Caco-2 (cell line): ENCODE measurements around the gene ZYX. TPM values are rescaled to one million over a fixed set of nuclear protein-coding genes. Genes with fewer than 3 reads are reported as not detected.
"Not testable (repeated sequence)": the region's sequence is repeated elsewhere in the genome, so short reads cannot be mapped to it uniquely, and the experiment has no call there.

Experiments
- BruUV-seq: library from RNA; stranded (reverse); fragments of 400-500 nt; replicated peaks from 2 replicates; lab custom pipeline; 2021; lab: Mats Ljungman, UMichigan
- CTCF ChIA-PET: fragments of 300-600 bp; sonication (Branson Sonifier 250); formaldehyde crosslinking; loops from one replicate; lab custom pipeline; 2022; ENCODE audit warnings: antibody characterized with exemption; lab: Charles Lee
- POLR2A ChIA-PET: fragments of 300-600 bp; sonication (Branson Sonifier 250); formaldehyde crosslinking; loops from one replicate; lab custom pipeline; 2022; ENCODE audit warnings: antibody characterized with exemption; lab: Charles Lee
- DNase-seq, 2 experiments: peaks; one replicate each; pipeline versions ENCODE4 v3.0.0 to v3.0.0-alpha.2; 2020 to 2022
- H3K27me3 ChIP-seq: replicated peaks from 2 replicates; pipeline ENCODE4 v1.6.0; 2011; ENCODE audit warnings: low read length; ENCODE audit not compliant: control insufficient read depth, insufficient read depth
- H3K36me3 ChIP-seq: 2 replicates; pipeline ENCODE4 v1.5.1; 2011; ENCODE audit warnings: low read length; ENCODE audit not compliant: control insufficient read depth, insufficient read depth
- H3K4me1 ChIP-seq: fragments of 250-450 bp; sonication (Bioruptor Pico); 2 replicates; pipeline ENCODE4 v1.5.1; 2020; ENCODE audit warnings: mild to moderate bottlenecking
- H3K4me3 ChIP-seq: 2 replicates; pipeline ENCODE4 v1.5.1; 2011; ENCODE audit warnings: low read depth, mild to moderate bottlenecking, control low read depth, low read length
- H3K9me3 ChIP-seq: fragments of 250-450 bp; sonication (Bioruptor Pico); 2 replicates; pipeline ENCODE4 v1.5.1; 2020; ENCODE audit warnings: mild to moderate bottlenecking, moderate library complexity
- H3K27ac Mint-ChIP-seq: one replicate; pipeline ENCODE4 v1.8.0; 2022; ENCODE audit warnings: mixed read lengths; ENCODE audit not compliant: unreplicated experiment
- H3K27me3 Mint-ChIP-seq: one replicate; pipeline ENCODE4 v1.8.0; 2022; ENCODE audit warnings: mixed read lengths; ENCODE audit not compliant: insufficient read depth, unreplicated experiment
- H3K36me3 Mint-ChIP-seq: one replicate; pipeline ENCODE4 v1.8.0; 2022; ENCODE audit warnings: mild to moderate bottlenecking, mixed read lengths; ENCODE audit not compliant: insufficient read depth, unreplicated experiment
- H3K4me1 Mint-ChIP-seq: one replicate; pipeline ENCODE4 v1.8.0; 2022; ENCODE audit warnings: low read depth, mixed read lengths; ENCODE audit not compliant: unreplicated experiment
- H3K4me3 Mint-ChIP-seq: one replicate; pipeline ENCODE4 v1.8.0; 2022; ENCODE audit warnings: mild to moderate bottlenecking, moderate library complexity, mixed read lengths; ENCODE audit not compliant: unreplicated experiment
- H3K9me3 Mint-ChIP-seq: one replicate; pipeline ENCODE4 v1.8.0; 2022; ENCODE audit warnings: mixed read lengths; ENCODE audit not compliant: unreplicated experiment
- CTCF ChIP-seq, 2 experiments: fragments of 200-600 bp in 1 of 2; IDR thresholded peaks; 1 replicate in 1 of 2; 2 replicates in 1 of 2; pipeline versions ENCODE4 v1.5.1 to v1.8.0; 2011 to 2022; ENCODE audit warnings: antibody characterized with exemption in 1 of 2, control low read depth in 1 of 2, inconsistent platforms in 1 of 2, low read depth in 1 of 2, low read length in 1 of 2, mild to moderate bottlenecking in 1 of 2, moderate library complexity in 1 of 2; ENCODE audit not compliant: insufficient read depth in 1 of 2, severe bottlenecking in 1 of 2, unreplicated experiment in 1 of 2
- intact Hi-C: fragments of 100-400 bp; cut with micrococcal nuclease; formaldehyde crosslinking; loops from one replicate; pipeline ENCODE4 v1.10.0; 2022; ENCODE audit not compliant: unreplicated experiment
- total RNA-seq: library from RNA; stranded (reverse); gene quantifications from 2 replicates; pipeline ENCODE4 v1.2.3, GENCODE V29; 2022

Gene ZYX
- total RNA-seq, 1 experiment from 2014 or later, result 147 TPM

- H3K9me3 ChIP-seq, result no peaks in the 10 kb centered on the region
These were observed 32.0 kb downstream of the ZYX start for GRCh38 chr7:143413123-143413522.

GRCh38 chr7:143415209-143415608 lies 34.1 kb downstream of the ZYX start:
- H3K4me1 Mint-ChIP-seq, result peaks cover 49% of the 10 kb centered on the region
- H3K36me3 Mint-ChIP-seq, H3K27me3 Mint-ChIP-seq, H3K27ac Mint-ChIP-seq, H3K4me3 ChIP-seq, DNase-seq, BruUV-seq, H3K27me3 ChIP-seq, H3K9me3 Mint-ChIP-seq, H3K4me3 Mint-ChIP-seq, H3K36me3 ChIP-seq, POLR2A ChIA-PET, intact Hi-C loops, H3K9me3 ChIP-seq: not testable (repeated sequence)
- CTCF ChIA-PET, result interaction anchor here (0.7 kb wide), 1 partner anchor 345 kb away, joined by 5 read pairs; no protein-coding TSS in a partner anchor
- peaks cover 22% of the 10 kb centered on the region for H3K4me1 ChIP-seq

More at GRCh38 chr7:143413123-143413522, 32.0 kb downstream of the ZYX start:
- H3K4me3 ChIP-seq, result no peak overlapping the region
- peak overlapping the region; percentile 18 for H3K4me3 Mint-ChIP-seq
- H3K36me3 Mint-ChIP-seq, result no peaks in the 10 kb centered on the region
- TSS peak; percentile 83 for BruUV-seq
- ChIA-PET POLR2A (interaction anchor here (0.6 kb wide), 1 partner anchor 1315 kb away, joined by 3 read pairs; no protein-coding TSS in a partner anchor), CTCF (no interaction called here)
- H3K27me3 ChIP-seq, result no peaks in the 10 kb centered on the region
- H3K27ac Mint-ChIP-seq, result no peak overlapping the region
- DNase-seq, result no peak
- peaks cover 63% of the 10 kb centered on the region for H3K4me1 Mint-ChIP-seq
- no peaks in the 10 kb centered on the region for H3K27me3 Mint-ChIP-seq
- H3K36me3 ChIP-seq, result no peaks in the 10 kb centered on the region
- no peak for TF ChIP-seq CTCF (IDR thresholded peaks at IDR 0.05; ENCODE audit: insufficient read depth in 1 of 2, low read depth in 1 of 2, low read length in 1 of 2, severe bottlenecking in 1 of 2, unreplicated experiment in 1 of 2)
- peaks cover 36% of the 10 kb centered on the region for H3K4me1 ChIP-seq
- no peaks in the 10 kb centered on the region for H3K9me3 Mint-ChIP-seq
- intact Hi-C loops, result no loop called here

DNA sequence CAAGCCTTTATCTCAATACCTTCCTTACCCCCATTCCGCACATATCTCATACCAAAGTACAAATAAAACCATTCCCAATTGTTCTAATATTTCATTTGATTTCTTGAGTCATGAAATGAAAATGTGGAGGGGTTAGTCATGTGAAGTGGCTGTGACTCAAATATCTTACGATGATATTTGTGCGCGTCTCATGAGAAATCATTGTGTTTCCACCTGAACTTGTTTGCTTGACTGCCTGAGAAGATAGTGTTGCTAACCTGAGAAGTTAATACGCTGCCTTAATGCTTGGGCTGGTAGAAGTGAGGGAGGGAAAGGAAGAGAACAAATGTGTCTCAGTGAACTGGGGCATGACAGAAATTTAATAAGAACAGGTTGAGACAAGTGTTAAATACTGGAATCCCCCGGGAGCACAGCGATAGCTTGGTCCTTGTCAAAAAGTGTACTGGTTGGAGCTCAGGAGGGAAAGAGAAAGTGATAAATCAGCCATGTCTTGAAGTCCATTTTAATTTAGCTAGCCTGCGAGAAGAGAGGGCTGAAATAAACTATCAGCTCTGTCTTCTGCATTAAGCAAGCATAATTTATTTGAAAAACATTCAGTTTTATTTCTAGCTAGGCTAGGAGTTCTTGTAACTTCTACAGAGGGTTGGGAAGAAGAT lies 34.7 kb downstream of the ZYX start:
- H3K27me3 ChIP-seq, result no peaks in the 10 kb centered on the region
- no peak overlapping the region for H3K27ac Mint-ChIP-seq
- H3K36me3 ChIP-seq, result no peaks in the 10 kb centered on the region; the same call in 1 of the 2 replicates
- no peaks in the 10 kb centered on the region for H3K36me3 Mint-ChIP-seq
- ChIA-PET CTCF (interaction anchor here (0.5 to 1.3 kb wide), 2 partner anchors 34 to 176 kb away, joined by 4 to 6 read pairs; no protein-coding TSS in a partner anchor), POLR2A (no interaction called here)
- DNase-seq, result no peak
- peaks cover 3% of the 10 kb centered on the region; the same call in 1 of the 2 replicates for H3K9me3 ChIP-seq
- H3K9me3 Mint-ChIP-seq, result no peaks in the 10 kb centered on the region
- BruUV-seq, result no TSS peak
- no peaks in the 10 kb centered on the region for H3K27me3 Mint-ChIP-seq
- no peak overlapping the region for H3K4me3 ChIP-seq
- TF ChIP-seq CTCF (IDR thresholded peaks at IDR 0.05; ENCODE audit: insufficient read depth in 1 of 2, low read depth in 1 of 2, low read length in 1 of 2, severe bottlenecking in 1 of 2, unreplicated experiment in 1 of 2), result no peak
- peaks cover 17% of the 10 kb centered on the region for H3K4me1 ChIP-seq
- intact Hi-C loops, result loop anchor here (1.0 to 2.0 kb wide), 4 partner anchors 35 to 176 kb away; partner anchors contain the start of gene ZYX
- no peak overlapping the region for H3K4me3 Mint-ChIP-seq
- H3K4me1 Mint-ChIP-seq, result peaks cover 42% of the 10 kb centered on the region
